ENCODE results near the gene RANBP1.

Gene RANBP1

DNA sequence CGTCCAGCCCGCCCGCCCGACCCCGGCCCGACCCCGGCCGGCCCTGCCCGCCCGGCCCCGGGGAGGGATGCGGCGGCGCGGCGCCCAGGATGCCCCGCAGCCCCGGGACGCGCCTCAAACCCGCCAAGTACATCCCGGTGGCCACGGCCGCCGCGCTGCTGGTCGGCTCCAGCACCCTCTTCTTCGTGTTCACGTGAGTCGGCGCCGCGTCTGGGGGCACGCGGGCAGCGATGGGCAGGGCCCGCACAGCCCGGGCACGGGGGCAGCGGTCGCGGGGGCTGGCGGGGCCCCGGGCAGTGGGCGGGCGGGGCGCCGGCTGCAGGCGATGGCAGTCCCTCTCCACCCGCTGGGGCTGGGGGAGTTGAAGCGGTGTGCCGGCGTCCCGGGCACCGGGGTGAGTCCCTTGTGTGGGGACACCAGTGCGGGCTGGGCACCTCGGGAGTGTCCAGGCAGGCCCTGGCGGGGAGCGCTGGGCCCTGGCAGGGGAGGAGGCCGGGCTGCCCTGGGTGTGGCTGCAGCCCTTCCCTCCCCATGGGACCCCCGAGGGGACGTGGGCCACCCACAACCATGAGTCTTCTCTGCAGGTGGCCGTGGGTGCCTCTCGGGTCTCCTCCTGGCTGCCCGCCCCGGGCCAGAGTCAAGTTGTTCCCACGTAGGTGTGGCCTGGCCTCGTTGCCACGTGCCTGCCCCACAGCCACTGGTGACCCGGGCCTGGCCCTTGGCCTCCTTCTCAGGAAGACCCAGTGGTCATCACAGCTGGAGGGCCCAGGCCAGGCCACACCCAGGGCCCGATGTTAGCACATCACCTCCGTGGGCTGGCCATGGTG, 16.2 kb downstream of the RANBP1 start:
- no peaks in the 10 kb centered on the region for H3K9me3 Mint-ChIP-seq
- peaks cover 12% of the 10 kb centered on the region for H3K4me1 Mint-ChIP-seq
- peak overlapping the region; percentile 78 to 88 (median 87) for H3K4me3 Mint-ChIP-seq
- H3K27ac Mint-ChIP-seq, result no peak overlapping the region
- TF ChIP-seq, protein P1, sequence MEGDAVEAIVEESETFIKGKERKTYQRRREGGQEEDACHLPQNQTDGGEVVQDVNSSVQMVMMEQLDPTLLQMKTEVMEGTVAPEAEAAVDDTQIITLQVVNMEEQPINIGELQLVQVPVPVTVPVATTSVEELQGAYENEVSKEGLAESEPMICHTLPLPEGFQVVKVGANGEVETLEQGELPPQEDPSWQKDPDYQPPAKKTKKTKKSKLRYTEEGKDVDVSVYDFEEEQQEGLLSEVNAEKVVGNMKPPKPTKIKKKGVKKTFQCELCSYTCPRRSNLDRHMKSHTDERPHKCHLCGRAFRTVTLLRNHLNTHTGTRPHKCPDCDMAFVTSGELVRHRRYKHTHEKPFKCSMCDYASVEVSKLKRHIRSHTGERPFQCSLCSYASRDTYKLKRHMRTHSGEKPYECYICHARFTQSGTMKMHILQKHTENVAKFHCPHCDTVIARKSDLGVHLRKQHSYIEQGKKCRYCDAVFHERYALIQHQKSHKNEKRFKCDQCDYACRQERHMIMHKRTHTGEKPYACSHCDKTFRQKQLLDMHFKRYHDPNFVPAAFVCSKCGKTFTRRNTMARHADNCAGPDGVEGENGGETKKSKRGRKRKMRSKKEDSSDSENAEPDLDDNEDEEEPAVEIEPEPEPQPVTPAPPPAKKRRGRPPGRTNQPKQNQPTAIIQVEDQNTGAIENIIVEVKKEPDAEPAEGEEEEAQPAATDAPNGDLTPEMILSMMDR (IDR thresholded peaks at IDR 0.05; ENCODE audit: unreplicated experiment in 3 of 3), result no peak
- peaks cover 10% of the 10 kb centered on the region for H3K36me3 Mint-ChIP-seq (ENCODE audit: low read depth)
- no peaks in the 10 kb centered on the region for H3K27me3 Mint-ChIP-seq (ENCODE audit: low read depth)

- Mint-ChIP-seq H3K27me3 (ENCODE audit: low read depth) (no peaks in the 10 kb centered on the region), H3K4me1 (peaks cover 17% of the 10 kb centered on the region), H3K9me3 (no peaks in the 10 kb centered on the region), H3K36me3 (ENCODE audit: low read depth) (peaks cover 4% of the 10 kb centered on the region), H3K4me3 (peak overlapping the region; percentile 78 to 88 (median 87)), H3K27ac (no peak overlapping the region)
- TF ChIP-seq, protein P1 (IDR thresholded peaks at IDR 0.05; ENCODE audit: unreplicated experiment in 3 of 3), result no peak
These were observed 16.9 kb downstream of the RANBP1 start for GRCh38 chr22:20132686-20133246.

DNA sequence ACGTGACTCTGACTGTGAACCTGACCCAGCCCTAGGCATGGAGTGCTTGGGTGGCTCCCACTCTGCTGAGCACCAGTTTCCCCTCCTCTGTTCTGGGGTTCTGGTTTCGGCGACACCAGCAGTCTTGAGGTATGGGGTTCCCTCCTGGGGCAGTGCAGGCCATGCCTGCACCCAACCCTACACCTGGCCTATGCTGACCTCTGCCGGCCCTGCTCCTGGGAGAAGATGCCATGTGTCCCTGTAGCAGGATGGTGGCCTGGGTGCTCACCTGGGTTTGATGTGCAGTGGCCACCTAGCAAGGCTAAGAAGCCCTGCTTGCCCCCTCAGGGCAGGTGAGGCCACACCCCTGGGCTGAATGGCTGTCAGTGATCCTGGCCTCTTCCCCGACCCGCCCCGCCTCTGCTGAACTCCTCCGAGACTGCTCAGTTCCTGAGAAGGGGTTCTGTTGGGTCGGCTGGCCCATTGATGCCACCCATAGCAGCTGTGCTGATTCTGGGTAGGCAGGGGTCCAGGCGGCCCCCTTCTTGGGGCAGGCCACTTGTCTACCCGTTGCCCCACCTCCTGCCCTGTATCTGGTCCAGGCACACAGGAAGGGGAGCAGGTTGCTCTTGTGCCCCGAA, 18.1 kb downstream of the RANBP1 start:
- Mint-ChIP-seq H3K27me3 (ENCODE audit: low read depth) (no peaks in the 10 kb centered on the region), H3K9me3 (no peaks in the 10 kb centered on the region), H3K27ac (no peak overlapping the region), H3K4me3 (peak overlapping the region; percentile 73 to 87 (median 80)), H3K4me1 (peaks cover 25% of the 10 kb centered on the region), H3K36me3 (ENCODE audit: low read depth) (no peaks in the 10 kb centered on the region)
- TF ChIP-seq, protein P1 (IDR thresholded peaks at IDR 0.05; ENCODE audit: unreplicated experiment in 3 of 3), result no peak

DNA sequence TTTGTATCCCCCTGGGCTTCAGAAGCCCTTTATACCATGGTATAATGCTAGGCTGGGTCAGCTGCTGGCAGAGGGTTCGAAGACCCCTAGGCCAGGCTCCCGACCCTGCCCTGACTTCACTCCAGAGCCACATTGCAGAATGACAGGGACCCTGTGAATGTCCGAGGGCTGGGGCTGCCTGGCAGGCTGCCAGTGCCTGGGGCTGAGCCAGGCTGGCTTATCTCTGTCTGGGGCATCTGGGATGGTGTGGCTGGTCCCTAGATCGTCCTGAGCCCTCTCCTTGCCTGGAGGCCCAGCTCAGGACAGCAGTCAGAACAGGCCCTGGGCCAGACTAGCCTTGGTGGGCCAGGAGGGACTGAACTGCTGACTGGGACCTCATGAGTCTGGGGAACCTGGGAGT, 19.4 kb downstream of the RANBP1 start:
- Mint-ChIP-seq H3K36me3 (ENCODE audit: low read depth) (no peaks in the 10 kb centered on the region), H3K4me3 (peak overlapping the region in 1 of 3 experiments; percentile 42), H3K27me3 (ENCODE audit: low read depth) (no peaks in the 10 kb centered on the region), H3K4me1 (peaks cover 25% of the 10 kb centered on the region), H3K27ac (no peak overlapping the region), H3K9me3 (no peaks in the 10 kb centered on the region)
- TF ChIP-seq, protein P1 (IDR thresholded peaks at IDR 0.05; ENCODE audit: unreplicated experiment in 3 of 3), result no peak

- TF ChIP-seq, protein P1 (IDR thresholded peaks at IDR 0.05; ENCODE audit: unreplicated experiment in 3 of 3), result no peak
- Mint-ChIP-seq H3K27me3 (ENCODE audit: low read depth) (no peaks in the 10 kb centered on the region), H3K4me3 (peak overlapping the region in 2 of 3 experiments; percentile 51 to 77)
These were observed 20.1 kb downstream of the RANBP1 start for GRCh38 chr22:20135806-20136602.

More at GRCh38 chr22:20135806-20136602, 20.1 kb downstream of the RANBP1 start:
- Mint-ChIP-seq H3K4me1 (peaks cover 25% of the 10 kb centered on the region), H3K9me3 (no peaks in the 10 kb centered on the region), H3K36me3 (ENCODE audit: low read depth) (no peaks in the 10 kb centered on the region), H3K27ac (no peak overlapping the region)

Data from nephron (organoid).